Stimulated activated CD8-positive, alpha-beta memory T cell treated with anti-CD3 and anti-CD28 coated beads, Interleukin-15, amount 100 ng/mL, for 24 hours (primary cell): ENCODE results near the gene KIF4A.
A peak's percentile ranks its signal among the peaks of the same experiment; 100 is the strongest.
"Not testable (repeated sequence)": the region's sequence is repeated elsewhere in the genome, so short reads cannot be mapped to it uniquely, and the experiment has no call there.

Source experiments
- DNase-seq: peaks from one replicate; pipeline ENCODE4 v3.0.0-alpha.2; 2020; ENCODE audit warnings: low read depth

KIF4A gene

GRCh38 chrX:70386235-70386634 is 96.3 kb downstream of the KIF4A start:
- DNase-seq, result no peak

- DNase-seq, result no peak
These were observed 109.0 kb downstream of the KIF4A start for GRCh38 chrX:70398899-70399298.

- not testable (repeated sequence) for DNase-seq
These were observed 110.3 kb downstream of the KIF4A start for GRCh38 chrX:70400181-70400580.

GRCh38 chrX:70402721-70403120 is 112.8 kb downstream of the KIF4A start:
- DNase-seq, result no peak

GRCh38 chrX:70405003-70405402 is 115.1 kb downstream of the KIF4A start:
- no peak for DNase-seq

- no peak for DNase-seq
These were observed 121.0 kb downstream of the KIF4A start for GRCh38 chrX:70410921-70411320.

GRCh38 chrX:70411475-70411874 is 121.6 kb downstream of the KIF4A start:
- no peak for DNase-seq

GRCh38 chrX:70421618-70422017 is 131.7 kb downstream of the KIF4A start:
- DNase-seq, result no peak

- DNase-seq, result no peak
These were observed 133.0 kb downstream of the KIF4A start, which contains the start of gene GDPD2 for GRCh38 chrX:70422851-70423341. Gene GDPD2 (plus strand): TSS chrX:70423314. CDS start chrX:70424985, 1,671 bp downstream.

- no peak for DNase-seq
These were observed 134.2 kb downstream of the KIF4A start for GRCh38 chrX:70423936-70424675.

- DNase-seq, result no peak
These were observed 134.9 kb downstream of the KIF4A start for GRCh38 chrX:70424801-70425200.

GRCh38 chrX:70426286-70427278 is 136.7 kb downstream of the KIF4A start:
- no peak for DNase-seq

- no peak for DNase-seq
These were observed 137.5 kb downstream of the KIF4A start for GRCh38 chrX:70427365-70427764.

GRCh38 chrX:70429759-70430158 is 139.9 kb downstream of the KIF4A start:
- no peak for DNase-seq

GRCh38 chrX:70432936-70433847 is 143.3 kb downstream of the KIF4A start:
- no peak for DNase-seq

GRCh38 chrX:70433848-70434351 is 144.0 kb downstream of the KIF4A start:
- peak; percentile 39 for DNase-seq

GRCh38 chrX:70434352-70434866 is 144.5 kb downstream of the KIF4A start:
- DNase-seq, result peak; percentile 31

- DNase-seq, result no peak
These were observed 145.1 kb downstream of the KIF4A start for GRCh38 chrX:70434914-70435586.

GRCh38 chrX:70436343-70436742 is 146.4 kb downstream of the KIF4A start:
- no peak for DNase-seq

- no peak for DNase-seq
These were observed 147.1 kb downstream of the KIF4A start for GRCh38 chrX:70437011-70437410.
